BE2C (cell line): ENCODE data around the gene CD48.

Experiments used
- DNase-seq: peaks from one replicate; pipeline ENCODE4 v3.0.0-alpha.2; 2020
- H3K27me3 ChIP-seq: fragments of 250-450 bp; sonication (Bioruptor Pico); 2 replicates; pipeline ENCODE4 v1.5.1; 2020; ENCODE audit warnings: mild to moderate bottlenecking
- H3K36me3 ChIP-seq: fragments of 250-450 bp; sonication (Bioruptor Pico); 2 replicates; pipeline ENCODE4 v1.5.1; 2020; ENCODE audit warnings: mild to moderate bottlenecking
- H3K4me1 ChIP-seq: fragments of 250-450 bp; sonication (Bioruptor Pico); 2 replicates; pipeline ENCODE4 v1.5.1; 2020
- H3K4me3 ChIP-seq: 2 replicates; pipeline ENCODE4 v1.5.1; 2011; ENCODE audit warnings: low read depth, low read length
- H3K9me3 ChIP-seq: fragments of 250-450 bp; sonication (Bioruptor Pico); 2 replicates; pipeline ENCODE4 v1.5.1; 2020
- CTCF ChIP-seq: IDR thresholded peaks from 2 replicates; pipeline ENCODE4 v1.5.1; 2012; ENCODE audit warnings: mild to moderate bottlenecking, low read depth, low read length

The CD48 gene

DNA sequence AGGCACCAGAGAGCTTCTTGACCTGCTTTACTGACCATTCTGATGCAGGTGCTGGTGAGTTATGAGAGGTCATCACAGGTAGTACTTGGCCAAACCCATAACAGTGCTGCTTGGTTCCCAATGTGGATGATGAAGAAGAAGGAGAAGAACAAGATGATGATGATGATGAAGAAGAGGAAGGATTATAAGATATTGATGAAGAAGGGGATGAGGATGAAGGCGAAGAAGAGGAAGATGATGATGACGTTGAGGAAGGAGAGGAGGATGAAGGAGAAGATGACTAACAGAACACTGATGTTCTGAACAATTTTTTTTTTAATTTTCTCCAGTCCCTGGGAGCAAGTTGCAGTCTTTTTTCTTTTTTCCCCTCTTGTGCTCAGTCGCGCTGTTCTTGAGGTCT is 40.9 kb downstream of the CD48 start:
- no peak for TF ChIP-seq CTCF
- no peaks in the 10 kb centered on the region for H3K27me3 ChIP-seq
- H3K4me1 ChIP-seq = no peaks in the 10 kb centered on the region
- H3K4me3 ChIP-seq = no peak overlapping the region
- DNase-seq = no peak
- H3K9me3 ChIP-seq = no peaks in the 10 kb centered on the region
- H3K36me3 ChIP-seq = no peaks in the 10 kb centered on the region

- no peak for TF ChIP-seq CTCF
- Histone ChIP-seq H3K36me3 (no peaks in the 10 kb centered on the region), H3K4me3 (no peak overlapping the region), H3K9me3 (no peaks in the 10 kb centered on the region), H3K27me3 (no peaks in the 10 kb centered on the region), H3K4me1 (no peaks in the 10 kb centered on the region)
- no peak for DNase-seq
Measured at GRCh38 chr1:160669802-160670201, 41.8 kb downstream of the CD48 start.

DNA sequence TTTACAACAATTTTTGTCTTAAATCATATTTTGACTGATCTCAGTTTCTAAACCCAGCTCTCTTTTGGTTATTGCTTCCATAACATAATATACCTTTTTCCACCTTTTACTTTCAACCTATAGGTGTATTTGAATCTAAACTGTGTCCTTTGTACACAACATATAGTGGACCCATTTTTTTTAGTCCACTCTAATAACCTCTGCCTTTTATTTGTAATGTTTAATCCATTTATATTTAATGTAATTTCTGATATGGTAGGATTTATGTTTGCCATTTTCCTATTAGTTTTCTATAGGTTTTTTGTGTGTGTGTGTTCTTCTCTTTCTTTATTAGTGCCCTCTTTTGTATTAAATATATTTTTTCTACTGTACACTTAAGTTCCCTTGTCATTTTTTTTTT is 42.3 kb downstream of the CD48 start:
- Histone ChIP-seq H3K4me3 (no peak overlapping the region), H3K27me3 (no peaks in the 10 kb centered on the region), H3K4me1 (no peaks in the 10 kb centered on the region), H3K36me3 (no peaks in the 10 kb centered on the region), H3K9me3 (no peaks in the 10 kb centered on the region)
- TF ChIP-seq CTCF = no peak
- no peak for DNase-seq

DNA sequence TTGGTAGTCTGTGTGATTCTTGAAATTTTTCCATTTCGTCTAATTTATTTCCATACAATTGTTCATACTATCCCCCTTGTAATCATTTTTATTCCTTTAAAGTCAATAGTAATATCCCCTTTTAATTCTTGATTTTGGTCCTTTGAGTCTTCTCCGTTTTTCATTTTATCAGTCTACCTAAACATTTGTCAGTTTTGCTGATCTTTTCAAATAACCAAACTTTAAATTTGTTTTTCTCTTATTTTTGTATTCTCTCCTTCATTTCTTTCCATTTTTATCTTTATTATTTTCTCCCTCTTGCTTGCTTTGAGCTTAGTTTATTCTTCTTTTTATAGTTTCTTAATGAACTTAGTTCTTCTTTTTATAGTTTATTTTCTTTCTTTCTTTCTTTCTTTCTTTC is 43.7 kb downstream of the CD48 start:
- no peaks in the 10 kb centered on the region for H3K27me3 ChIP-seq
- no peaks in the 10 kb centered on the region for H3K36me3 ChIP-seq
- H3K4me1 ChIP-seq = no peaks in the 10 kb centered on the region
- H3K9me3 ChIP-seq = no peaks in the 10 kb centered on the region
- DNase-seq = no peak
- no peak overlapping the region for H3K4me3 ChIP-seq
- TF ChIP-seq CTCF = no peak

- Histone ChIP-seq H3K4me1 (no peaks in the 10 kb centered on the region), H3K4me3 (no peak overlapping the region), H3K36me3 (no peaks in the 10 kb centered on the region), H3K27me3 (no peaks in the 10 kb centered on the region), H3K9me3 (no peaks in the 10 kb centered on the region)
- TF ChIP-seq CTCF = no peak
- no peak for DNase-seq
Measured at GRCh38 chr1:160666079-160666442, 45.6 kb downstream of the CD48 start.

- H3K27me3 ChIP-seq = no peaks in the 10 kb centered on the region
- no peaks in the 10 kb centered on the region for H3K9me3 ChIP-seq
- H3K4me3 ChIP-seq = no peak overlapping the region
- no peaks in the 10 kb centered on the region for H3K36me3 ChIP-seq
- TF ChIP-seq CTCF = no peak
- DNase-seq = no peak
- H3K4me1 ChIP-seq = no peaks in the 10 kb centered on the region
Measured at GRCh38 chr1:160665330-160666078, 46.1 kb downstream of the CD48 start.
